ENCODE data around the gene RASSF4.

The RASSF4 gene

GRCh38 chr10:44944354-44944753 is 15.2 kb upstream of the RASSF4 start:
- in situ Hi-C loops (cut with MboI; ENCODE audit: low sequenced_read_pairs, unreplicated experiment): no loop called here

GRCh38 chr10:44946205-44946604 is 13.4 kb upstream of the RASSF4 start:
- in situ Hi-C loops (cut with MboI; ENCODE audit: low sequenced_read_pairs, unreplicated experiment): no loop called here
- no peak for TF ChIP-seq CTCF (IDR thresholded peaks at IDR 0.05; ENCODE audit: borderline replicate concordance, control extremely low read depth, extremely low read depth, insufficient read depth, missing control alignments)
- DNase-seq (ENCODE audit: low spot score): no peak

More at GRCh38 chr10:44944354-44944753, 15.2 kb upstream of the RASSF4 start:
- no peak for TF ChIP-seq CTCF (IDR thresholded peaks at IDR 0.05; ENCODE audit: borderline replicate concordance, control extremely low read depth, extremely low read depth, insufficient read depth, missing control alignments)
- DNase-seq (ENCODE audit: low spot score): no peak

- in situ Hi-C loops (cut with MboI; ENCODE audit: low sequenced_read_pairs, unreplicated experiment): no loop called here
- no peak for TF ChIP-seq CTCF (IDR thresholded peaks at IDR 0.05; ENCODE audit: borderline replicate concordance, control extremely low read depth, extremely low read depth, insufficient read depth, missing control alignments)
- no peak for DNase-seq (ENCODE audit: low spot score)
Measured at GRCh38 chr10:44947371-44948152, 12.0 kb upstream of the RASSF4 start.

GRCh38 chr10:44948642-44949041 is 11.0 kb upstream of the RASSF4 start:
- in situ Hi-C loops (cut with MboI; ENCODE audit: low sequenced_read_pairs, unreplicated experiment): no loop called here

GRCh38 chr10:44949127-44949802 is 10.3 kb upstream of the RASSF4 start:
- in situ Hi-C loops (cut with MboI; ENCODE audit: low sequenced_read_pairs, unreplicated experiment): no loop called here
- no peak for DNase-seq (ENCODE audit: low spot score)
- TF ChIP-seq CTCF (IDR thresholded peaks at IDR 0.05; ENCODE audit: borderline replicate concordance, control extremely low read depth, extremely low read depth, insufficient read depth, missing control alignments): no peak

More at GRCh38 chr10:44948642-44949041, 11.0 kb upstream of the RASSF4 start:
- DNase-seq (ENCODE audit: low spot score): no peak
- TF ChIP-seq CTCF (IDR thresholded peaks at IDR 0.05; ENCODE audit: borderline replicate concordance, control extremely low read depth, extremely low read depth, insufficient read depth, missing control alignments): no peak

- no peak for DNase-seq (ENCODE audit: low spot score)
- in situ Hi-C loops (cut with MboI; ENCODE audit: low sequenced_read_pairs, unreplicated experiment): no loop called here
- no peak for TF ChIP-seq CTCF (IDR thresholded peaks at IDR 0.05; ENCODE audit: borderline replicate concordance, control extremely low read depth, extremely low read depth, insufficient read depth, missing control alignments)
Measured at GRCh38 chr10:44949915-44950314, 9.7 kb upstream of the RASSF4 start.

Measured in GM13976 (cell line).